ENCODE measurements around the gene UBA3. TPM values are rescaled to one million over a fixed set of nuclear protein-coding genes. Genes with fewer than 3 reads are reported as not detected.
A peak's percentile ranks its signal among the peaks of the same experiment; 100 is the strongest.

The UBA3 gene
- total RNA-seq, 6 donors from 2014 or later, result 36.8 to 71.9 (median 50.5) TPM

- H3K27ac ChIP-seq, result peak overlapping the region in 3 of 4 donors; percentile 17 to 64 (median 48)
- H3K27me3 ChIP-seq, result no peaks in the 10 kb centered on the region
- H3K36me3 ChIP-seq, result no peaks in the 10 kb centered on the region
- 33 to 49% methylated on average over 8 of the region's 8 CpGs for WGBS, 2 donors
- H3K4me3 ChIP-seq, result peak overlapping the region in 1 of 4 donors; percentile 6
- H3K9me3 ChIP-seq, result no peaks in the 10 kb centered on the region
- ATAC-seq (ENCODE audit: low FRiP score in 2 of 2), result no peak
- no peak for DNase-seq
- peaks cover 0 to 10% (median 2%) of the 10 kb centered on the region in 4 donors for H3K4me1 ChIP-seq
- peak in 1 of 2 donors; percentile 11 for TF ChIP-seq POLR2AphosphoS5 (IDR thresholded peaks at IDR 0.05)
- TF ChIP-seq POLR2A (IDR thresholded peaks at IDR 0.05), result no peak
Observed at GRCh38 chr3:69121950-69122349, 41.8 kb upstream of the UBA3 start.

- no peaks in the 10 kb centered on the region for H3K36me3 ChIP-seq
- TF ChIP-seq CTCF (IDR thresholded peaks at IDR 0.05), result no peak
- no peak for TF ChIP-seq EP300 (IDR thresholded peaks at IDR 0.05)
- no peak for TF ChIP-seq POLR2AphosphoS5 (IDR thresholded peaks at IDR 0.05)
- TF ChIP-seq POLR2A (IDR thresholded peaks at IDR 0.05), result no peak
- peak overlapping the region in 1 of 4 donors; percentile 6 for H3K4me3 ChIP-seq
- 77 to 88% methylated on average over 6 of the region's 6 CpGs for WGBS, 2 donors
- H3K9me3 ChIP-seq, result no peaks in the 10 kb centered on the region
- H3K4me1 ChIP-seq, result peaks cover 0 to 10% (median 2%) of the 10 kb centered on the region in 4 donors
- peak overlapping the region in 3 of 4 donors; percentile 17 to 64 (median 48) for H3K27ac ChIP-seq
- no peaks in the 10 kb centered on the region for H3K27me3 ChIP-seq
- ATAC-seq (ENCODE audit: low FRiP score in 2 of 2) (no peak), DNase-seq (no peak)
Observed at GRCh38 chr3:69121513-69121912, 41.3 kb upstream of the UBA3 start.

- Histone ChIP-seq H3K27ac (peak overlapping the region in 2 of 4 donors; percentile 17 to 64), H3K4me1 (peaks cover 0 to 10% (median 2%) of the 10 kb centered on the region in 4 donors), H3K9me3 (no peaks in the 10 kb centered on the region), H3K36me3 (no peaks in the 10 kb centered on the region), H3K4me3 (no peak overlapping the region), H3K27me3 (no peaks in the 10 kb centered on the region)
- ATAC-seq (ENCODE audit: low FRiP score in 2 of 2), result peak; percentile 71 to 87
- TF ChIP-seq CTCF (IDR thresholded peaks at IDR 0.05) (peak; percentile 77 to 94 (median 82)), POLR2A (IDR thresholded peaks at IDR 0.05) (no peak)
- DNase-seq, result peak in 1 of 2 donors; percentile 72
- WGBS, 2 donors, result 0% methylated on average over 1 of the region's 1 CpG
Observed at GRCh38 chr3:69120879-69121464, 40.8 kb upstream of the UBA3 start.

GRCh38 chr3:69119681-69120080, 39.5 kb upstream of the UBA3 start:
- Histone ChIP-seq H3K27ac (no peak overlapping the region), H3K9me3 (no peaks in the 10 kb centered on the region), H3K4me1 (peaks cover 0 to 10% (median 2%) of the 10 kb centered on the region in 4 donors), H3K27me3 (no peaks in the 10 kb centered on the region), H3K36me3 (no peaks in the 10 kb centered on the region), H3K4me3 (no peak overlapping the region)
- DNase-seq (no peak), ATAC-seq (ENCODE audit: low FRiP score in 2 of 2) (no peak)
- TF ChIP-seq EP300 (IDR thresholded peaks at IDR 0.05) (no peak), POLR2A (IDR thresholded peaks at IDR 0.05) (no peak), POLR2AphosphoS5 (IDR thresholded peaks at IDR 0.05) (no peak), CTCF (IDR thresholded peaks at IDR 0.05) (no peak)
- WGBS, 2 donors, result 92 to 95% methylated on average over 5 of the region's 5 CpGs

- TF ChIP-seq POLR2AphosphoS5 (IDR thresholded peaks at IDR 0.05), result no peak
- TF ChIP-seq EP300 (IDR thresholded peaks at IDR 0.05), result no peak
- no peak for TF ChIP-seq CTCF (IDR thresholded peaks at IDR 0.05)
- no peak for TF ChIP-seq POLR2A (IDR thresholded peaks at IDR 0.05)
- Histone ChIP-seq H3K9me3 (no peaks in the 10 kb centered on the region), H3K4me1 (peaks cover 0 to 10% (median 2%) of the 10 kb centered on the region in 4 donors), H3K27ac (no peak overlapping the region), H3K36me3 (no peaks in the 10 kb centered on the region), H3K27me3 (no peaks in the 10 kb centered on the region), H3K4me3 (no peak overlapping the region)
- no peak for ATAC-seq (ENCODE audit: low FRiP score in 2 of 2)
- DNase-seq, result no peak
- WGBS, 2 donors, result 91 to 95% methylated on average over 6 of the region's 6 CpGs
Observed at GRCh38 chr3:69119138-69119537, 39.0 kb upstream of the UBA3 start.
